Uterus (tissue), 4 donors: Measurements from ENCODE around the gene PTPRM. TPM values are rescaled to one million over a fixed set of nuclear protein-coding genes. Genes with fewer than 3 reads are reported as not detected.

Experiments used
- DNase-seq, 2 donors: peaks; one replicate each; pipeline ENCODE4 v3.0.0-alpha.2; 2019 to 2020
- H3K27ac ChIP-seq, 2 donors: fragments of 200-600 bp; sonication (generic); 1 replicate in 1 of 2; 2 replicates in 1 of 2; pipeline ENCODE4 v1.5.1; 2016 to 2018
- H3K27me3 ChIP-seq, 2 donors: fragments of 200-600 bp; sonication (generic); one replicate each; pipeline ENCODE4 v1.5.1; 2018 to 2019; ENCODE audit warnings: control low read depth in 1 of 2
- H3K36me3 ChIP-seq, 2 donors: fragments of 200-600 bp; sonication (generic); one replicate each; pipeline ENCODE4 v1.5.1; 2019; ENCODE audit warnings: control low read depth in 1 of 2
- H3K4me1 ChIP-seq, 2 donors: fragments of 200-600 bp; sonication (generic); one replicate each; pipeline ENCODE4 v1.5.1; 2018 to 2019; ENCODE audit warnings: control low read depth in 1 of 2
- H3K4me3 ChIP-seq, 2 donors: fragments of 200-600 bp; sonication (generic); 1 replicate in 1 of 2; 2 replicates in 1 of 2; pipeline ENCODE4 v1.5.1; 2018 to 2019; ENCODE audit warnings: mild to moderate bottlenecking in 1 of 2
- H3K9me3 ChIP-seq, 2 donors: fragments of 200-600 bp; sonication (generic); one replicate each; pipeline ENCODE4 v1.5.1; 2019; ENCODE audit warnings: control low read depth in 1 of 2
- CTCF ChIP-seq, 4 experiments: fragments of 200-600 bp in 2 of 4; fragments of 450-650 bp in 2 of 4; sonication (generic) in 2 of 4; IDR thresholded peaks; one replicate each; pipeline ENCODE4 v1.5.1; 2016 to 2019; ENCODE audit warnings: antibody characterized with exemption in 4 of 4, mild to moderate bottlenecking in 2 of 4, moderate library complexity in 1 of 4
- POLR2A ChIP-seq, 2 donors: fragments of 450-650 bp; IDR thresholded peaks; one replicate each; pipeline ENCODE4 v1.6.1; 2016; ENCODE audit warnings: antibody characterized with exemption in 2 of 2, mild to moderate bottlenecking in 1 of 2, moderate library complexity in 1 of 2
- intact Hi-C: fragments of 100-400 bp; cut with DNase I; formaldehyde crosslinking; loops from one replicate; pipeline ENCODE4 v1.15.1; 2023; ENCODE audit warnings: low total_unique reads
- total RNA-seq, 4 donors: library from RNA; depleted of rRNA in 3 of 4; stranded (reverse); fragments of >200 nt in 3 of 4; gene quantifications; one replicate each; pipeline versions ENCODE4 v1.1.0 to v1.2.4, GENCODE V29; 2014 to 2023
- donor health status: DM: yes; HTN: yes; CAD: no.

PTPRM gene
- total RNA-seq, 4 donors from 2014 or later, result 62.0 to 127 (median 85.7) TPM

GRCh38 chr18:8003878-8004675, 437.0 kb downstream of the PTPRM start:
- Histone ChIP-seq H3K36me3 (no peaks in the 10 kb centered on the region), H3K27ac (no peak overlapping the region), H3K9me3 (no peaks in the 10 kb centered on the region), H3K27me3 (no peaks in the 10 kb centered on the region), H3K4me1 (no peaks in the 10 kb centered on the region), H3K4me3 (no peak overlapping the region)
- no peak for TF ChIP-seq CTCF (IDR thresholded peaks at IDR 0.05)
- no peak for TF ChIP-seq POLR2A (IDR thresholded peaks at IDR 0.05)
- no peak for DNase-seq
- intact Hi-C loops, result no loop called here

GRCh38 chr18:8004792-8005191, 437.7 kb downstream of the PTPRM start:
- intact Hi-C loops, result no loop called here
- no peaks in the 10 kb centered on the region for H3K9me3 ChIP-seq
- no peaks in the 10 kb centered on the region for H3K4me1 ChIP-seq
- no peak overlapping the region for H3K4me3 ChIP-seq
- TF ChIP-seq POLR2A (IDR thresholded peaks at IDR 0.05) (no peak), CTCF (IDR thresholded peaks at IDR 0.05) (no peak)
- no peaks in the 10 kb centered on the region for H3K36me3 ChIP-seq
- no peak for DNase-seq
- no peaks in the 10 kb centered on the region for H3K27me3 ChIP-seq
- H3K27ac ChIP-seq, result no peak overlapping the region

GRCh38 chr18:8005870-8006569, 438.9 kb downstream of the PTPRM start:
- DNase-seq, result no peak
- intact Hi-C loops, result no loop called here
- Histone ChIP-seq H3K27me3 (no peaks in the 10 kb centered on the region), H3K4me3 (no peak overlapping the region), H3K4me1 (no peaks in the 10 kb centered on the region), H3K27ac (no peak overlapping the region), H3K36me3 (no peaks in the 10 kb centered on the region), H3K9me3 (no peaks in the 10 kb centered on the region)
- TF ChIP-seq POLR2A (IDR thresholded peaks at IDR 0.05) (no peak), CTCF (IDR thresholded peaks at IDR 0.05) (no peak)

GRCh38 chr18:8006979-8007378, 439.9 kb downstream of the PTPRM start:
- Histone ChIP-seq H3K4me1 (no peaks in the 10 kb centered on the region), H3K4me3 (no peak overlapping the region), H3K9me3 (no peaks in the 10 kb centered on the region), H3K36me3 (no peaks in the 10 kb centered on the region), H3K27ac (no peak overlapping the region), H3K27me3 (no peaks in the 10 kb centered on the region)
- intact Hi-C loops, result no loop called here
- TF ChIP-seq CTCF (IDR thresholded peaks at IDR 0.05) (no peak), POLR2A (IDR thresholded peaks at IDR 0.05) (no peak)
- no peak for DNase-seq

- H3K4me3 ChIP-seq, result no peak overlapping the region
- H3K4me1 ChIP-seq, result no peaks in the 10 kb centered on the region
- H3K27me3 ChIP-seq, result no peaks in the 10 kb centered on the region
- no peak overlapping the region for H3K27ac ChIP-seq
- DNase-seq, result no peak
- no peaks in the 10 kb centered on the region for H3K9me3 ChIP-seq
- no peaks in the 10 kb centered on the region for H3K36me3 ChIP-seq
- TF ChIP-seq CTCF (IDR thresholded peaks at IDR 0.05) (no peak), POLR2A (IDR thresholded peaks at IDR 0.05) (no peak)
- intact Hi-C loops, result no loop called here
Measured at GRCh38 chr18:8008033-8008432, 440.9 kb downstream of the PTPRM start.
